ENCODE data around the gene KANSL1L.

KANSL1L gene

GRCh38 chr2:210020138-210020537 is 151.1 kb downstream of the KANSL1L start:
- no peak for TF ChIP-seq EP300 (IDR thresholded peaks at IDR 0.05; ENCODE audit: borderline replicate concordance)
- no peak for TF ChIP-seq TCF12 (IDR thresholded peaks at IDR 0.05; ENCODE audit: low read depth)
- no peak for TF ChIP-seq FOXM1 (IDR thresholded peaks at IDR 0.05; ENCODE audit: borderline replicate concordance, low read depth)
- TF ChIP-seq NFIC (IDR thresholded peaks at IDR 0.05), result no peak
- TF ChIP-seq USF1 (IDR thresholded peaks at IDR 0.05), result no peak
- TF ChIP-seq CEBPB (IDR thresholded peaks at IDR 0.05), result no peak
- no peak for TF ChIP-seq ZBTB7A (IDR thresholded peaks at IDR 0.05; ENCODE audit: low read depth)
- no peak for TF ChIP-seq YY1 (IDR thresholded peaks at IDR 0.05; ENCODE audit: low read depth)
- no peak for TF ChIP-seq CREB1 (IDR thresholded peaks at IDR 0.05; ENCODE audit: low read depth)
- no peak for TF ChIP-seq MAX (IDR thresholded peaks at IDR 0.05)
- TF ChIP-seq TEAD4 (IDR thresholded peaks at IDR 0.05), result no peak
- TF ChIP-seq REST (IDR thresholded peaks at IDR 0.05; ENCODE audit: low read depth), result no peak
- TF ChIP-seq RAD21 (IDR thresholded peaks at IDR 0.05; ENCODE audit: low read depth), result no peak
- no peak for TF ChIP-seq TAF1 (IDR thresholded peaks at IDR 0.05; ENCODE audit: low read depth)

- TF ChIP-seq NFIC (IDR thresholded peaks at IDR 0.05) (no peak), TEAD4 (IDR thresholded peaks at IDR 0.05) (no peak), EGR1 (IDR thresholded peaks at IDR 0.05) (no peak), YY1 (IDR thresholded peaks at IDR 0.05; ENCODE audit: low read depth) (no peak), RAD21 (IDR thresholded peaks at IDR 0.05; ENCODE audit: low read depth) (no peak), ZBTB7A (IDR thresholded peaks at IDR 0.05; ENCODE audit: low read depth) (no peak), REST (IDR thresholded peaks at IDR 0.05; ENCODE audit: low read depth) (no peak)
Observed at GRCh38 chr2:210009896-210010295, 161.3 kb downstream of the KANSL1L start.

GRCh38 chr2:210009126-210009525 is 162.1 kb downstream of the KANSL1L start:
- TF ChIP-seq CREB1 (IDR thresholded peaks at IDR 0.05; ENCODE audit: low read depth), result no peak
- no peak for TF ChIP-seq ZBTB7A (IDR thresholded peaks at IDR 0.05; ENCODE audit: low read depth)
- no peak for TF ChIP-seq YY1 (IDR thresholded peaks at IDR 0.05; ENCODE audit: low read depth)
- no peak for TF ChIP-seq RAD21 (IDR thresholded peaks at IDR 0.05; ENCODE audit: low read depth)
- no peak for TF ChIP-seq USF1 (IDR thresholded peaks at IDR 0.05)
- TF ChIP-seq TCF12 (IDR thresholded peaks at IDR 0.05; ENCODE audit: low read depth), result no peak
- TF ChIP-seq EP300 (IDR thresholded peaks at IDR 0.05; ENCODE audit: borderline replicate concordance), result no peak
- TF ChIP-seq MAX (IDR thresholded peaks at IDR 0.05), result no peak
- TF ChIP-seq EGR1 (IDR thresholded peaks at IDR 0.05), result no peak
- no peak for TF ChIP-seq CEBPB (IDR thresholded peaks at IDR 0.05)
- no peak for TF ChIP-seq TAF1 (IDR thresholded peaks at IDR 0.05; ENCODE audit: low read depth)
- TF ChIP-seq NFIC (IDR thresholded peaks at IDR 0.05), result no peak
- no peak for TF ChIP-seq FOXM1 (IDR thresholded peaks at IDR 0.05; ENCODE audit: borderline replicate concordance, low read depth)
- TF ChIP-seq TEAD4 (IDR thresholded peaks at IDR 0.05), result no peak
- no peak for TF ChIP-seq REST (IDR thresholded peaks at IDR 0.05; ENCODE audit: low read depth)

- TF ChIP-seq RAD21 (IDR thresholded peaks at IDR 0.05; ENCODE audit: low read depth) (no peak), TEAD4 (IDR thresholded peaks at IDR 0.05) (no peak)
Observed at GRCh38 chr2:210007895-210008294, 163.3 kb downstream of the KANSL1L start.

- TF ChIP-seq NFIC (IDR thresholded peaks at IDR 0.05), result no peak
- TF ChIP-seq USF1 (IDR thresholded peaks at IDR 0.05), result no peak
- TF ChIP-seq TAF1 (IDR thresholded peaks at IDR 0.05; ENCODE audit: low read depth), result no peak
- TF ChIP-seq EGR1 (IDR thresholded peaks at IDR 0.05), result no peak
- TF ChIP-seq REST (IDR thresholded peaks at IDR 0.05; ENCODE audit: low read depth), result no peak
Observed at GRCh38 chr2:210004881-210005280, 166.3 kb downstream of the KANSL1L start.
